GM18907 (cell line): ENCODE measurements around the gene CCDC97.
A peak's percentile ranks its signal among the peaks of the same experiment; 100 is the strongest.
"Not testable (repeated sequence)": the region's sequence is repeated elsewhere in the genome, so short reads cannot be mapped to it uniquely, and the experiment has no call there.

Experiments used
- ATAC-seq: cut with Tn5 transposase; IDR thresholded peaks from one replicate; pipeline ENCODE4 v1.9.1; 2021; ENCODE audit warnings: mild to moderate bottlenecking, moderate library complexity; ENCODE audit not compliant: unreplicated experiment

The CCDC97 gene

DNA sequence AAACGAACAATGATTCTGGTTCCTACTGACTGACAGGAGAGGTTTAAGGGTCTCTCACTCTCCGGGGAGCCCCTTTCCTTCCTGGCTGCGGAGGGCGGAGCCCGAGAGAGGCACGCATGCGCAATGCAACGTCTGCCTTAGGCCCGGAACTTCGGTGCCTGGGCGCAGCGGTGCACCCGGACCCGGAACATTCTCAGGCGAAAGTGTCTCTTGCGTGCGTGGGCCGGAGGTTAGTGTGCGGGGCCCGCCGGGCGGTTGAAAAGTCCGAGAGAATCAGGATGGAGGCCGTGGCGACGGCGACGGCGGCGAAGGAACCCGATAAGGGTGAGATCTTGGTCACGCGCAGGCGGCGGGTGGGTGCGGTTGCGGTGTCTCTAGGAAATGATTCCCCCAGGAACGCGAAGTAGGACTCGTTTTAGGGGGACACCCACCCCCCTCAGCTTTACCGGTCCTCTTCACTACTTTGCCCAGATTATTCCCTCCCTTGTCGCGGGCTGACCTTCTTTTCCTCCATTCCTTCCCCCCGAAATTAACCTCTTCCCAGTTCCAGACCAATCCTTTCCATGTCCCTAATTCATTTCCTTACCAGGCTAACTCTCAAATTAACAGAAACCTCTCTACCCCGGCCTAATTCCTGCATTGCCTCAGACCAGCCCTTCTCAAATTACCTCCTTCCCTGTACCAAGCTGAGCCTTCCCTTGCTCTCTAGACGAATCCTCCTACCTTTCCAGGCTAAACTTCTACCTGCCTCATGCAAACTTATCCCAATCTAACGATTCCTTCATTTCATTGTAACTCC is at the start of gene CCDC97:
Gene CCDC97, plus strand, starts transcription at position 140 of the 799 bp plus-strand sequence. Its CDS starts 139 bp downstream, at position 279.
- peak; percentile 71 for ATAC-seq

DNA sequence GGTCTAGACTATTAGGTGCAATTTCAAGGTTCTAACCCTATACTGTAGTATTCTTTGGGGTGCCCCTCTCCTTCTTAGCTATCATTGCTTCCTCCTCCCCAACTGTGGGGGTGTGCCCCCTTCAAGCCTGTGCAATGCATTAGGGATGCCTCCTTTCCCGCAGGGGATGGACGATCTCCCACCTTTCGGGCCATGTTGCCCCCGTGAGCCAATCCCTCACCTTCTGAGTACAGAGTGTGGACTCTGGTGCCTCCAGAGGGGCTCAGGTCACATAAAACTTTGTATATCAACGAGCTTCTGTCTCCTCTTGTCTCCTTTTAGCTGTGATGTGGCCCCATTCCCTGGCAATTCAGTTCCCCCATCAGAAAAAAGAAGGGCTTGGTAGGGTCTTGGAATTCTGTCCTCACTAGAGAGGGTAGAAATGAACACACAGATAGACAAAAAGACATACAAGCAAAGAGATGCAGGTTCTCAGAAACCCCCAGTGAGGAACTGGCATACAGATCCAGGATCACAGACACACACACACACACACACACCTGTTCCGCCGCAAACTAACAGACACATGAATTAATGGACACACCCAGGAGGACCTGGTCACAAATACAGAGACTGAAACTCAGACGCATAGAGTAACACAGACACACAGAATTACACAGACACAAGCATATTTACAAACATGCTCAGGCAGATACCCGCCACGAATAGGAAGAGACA is 48.3 kb upstream of the CCDC97 start:
- no peak for ATAC-seq

DNA sequence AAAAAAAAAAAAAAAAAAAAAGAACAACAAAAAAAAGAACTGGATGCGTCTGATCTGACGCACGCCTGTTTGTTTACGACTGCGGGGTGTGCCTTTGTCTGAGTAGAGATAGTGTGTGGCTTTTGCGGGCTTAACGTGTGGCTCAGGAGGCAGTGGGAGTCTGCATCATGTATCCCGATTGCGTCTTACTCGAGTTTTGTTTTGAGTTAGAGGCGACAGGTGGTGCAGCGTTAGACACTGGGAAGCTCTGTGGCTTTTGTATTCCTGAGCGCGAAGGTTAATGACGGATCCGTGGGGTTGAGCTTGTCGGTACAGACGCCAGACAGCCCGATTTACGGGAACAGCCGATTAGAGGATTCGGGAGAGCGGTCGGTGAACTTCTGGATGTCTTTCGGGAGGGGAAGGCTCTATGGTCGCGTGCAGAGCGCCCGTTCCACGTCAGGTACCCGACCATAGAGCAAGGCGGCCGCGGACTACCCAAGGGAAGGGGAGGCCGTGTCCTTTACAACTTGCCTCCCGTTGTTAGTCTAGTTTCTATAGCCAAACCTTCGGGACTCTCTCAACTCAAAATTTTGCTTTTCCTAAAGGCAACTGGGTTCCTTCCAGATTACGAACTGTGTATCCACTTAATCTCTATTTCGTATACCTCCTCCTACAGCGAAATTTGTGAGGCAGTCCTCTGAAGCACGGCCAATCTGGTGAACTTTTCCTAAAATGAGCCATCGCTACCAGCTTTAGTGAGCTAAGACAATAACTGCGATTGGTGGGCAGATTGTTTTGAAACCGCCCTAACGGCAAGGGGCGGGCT is 46.7 kb upstream of the CCDC97 start:
- peak; percentile 21 for ATAC-seq

DNA sequence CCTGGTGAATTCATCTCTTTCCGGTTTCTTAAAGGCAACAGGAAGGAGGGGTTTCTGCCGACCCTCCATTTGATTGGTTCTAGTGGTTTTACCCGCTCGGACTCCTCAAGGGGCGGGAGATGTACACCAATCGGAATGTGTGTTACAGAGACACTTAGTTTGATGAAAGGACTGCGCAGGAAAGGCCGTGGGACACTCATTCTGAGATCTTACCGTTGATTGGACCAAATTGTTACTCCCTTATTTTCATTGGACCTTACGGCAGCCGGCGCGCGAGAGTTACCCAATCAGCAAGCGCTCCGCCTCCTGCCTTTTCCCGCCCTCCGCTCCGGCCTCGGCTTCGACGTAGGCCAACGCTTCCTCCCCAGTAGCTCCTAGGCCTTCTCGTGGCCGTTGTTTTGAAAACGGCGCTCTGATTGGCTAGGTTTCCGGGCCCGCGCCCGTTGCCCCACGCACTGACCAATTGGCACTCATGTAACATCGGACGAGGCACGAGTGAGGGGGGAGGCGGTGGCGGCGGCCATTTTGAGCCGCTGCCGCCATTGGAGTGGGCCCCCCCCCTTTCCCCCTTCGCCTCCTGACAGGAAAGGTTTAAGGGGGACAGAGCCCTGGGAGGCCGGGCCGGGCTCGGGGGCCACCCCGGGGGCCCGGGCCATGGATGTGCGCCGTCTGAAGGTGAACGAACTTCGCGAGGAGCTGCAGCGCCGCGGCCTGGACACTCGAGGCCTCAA is 46.0 kb upstream of the CCDC97 start, which contains the start of gene HNRNPUL1:
Gene HNRNPUL1, plus strand, starts transcription at position 523 of the 731 bp plus-strand sequence. Its CDS starts 132 bp downstream, at position 655.
- peak; percentile 73 for ATAC-seq

DNA sequence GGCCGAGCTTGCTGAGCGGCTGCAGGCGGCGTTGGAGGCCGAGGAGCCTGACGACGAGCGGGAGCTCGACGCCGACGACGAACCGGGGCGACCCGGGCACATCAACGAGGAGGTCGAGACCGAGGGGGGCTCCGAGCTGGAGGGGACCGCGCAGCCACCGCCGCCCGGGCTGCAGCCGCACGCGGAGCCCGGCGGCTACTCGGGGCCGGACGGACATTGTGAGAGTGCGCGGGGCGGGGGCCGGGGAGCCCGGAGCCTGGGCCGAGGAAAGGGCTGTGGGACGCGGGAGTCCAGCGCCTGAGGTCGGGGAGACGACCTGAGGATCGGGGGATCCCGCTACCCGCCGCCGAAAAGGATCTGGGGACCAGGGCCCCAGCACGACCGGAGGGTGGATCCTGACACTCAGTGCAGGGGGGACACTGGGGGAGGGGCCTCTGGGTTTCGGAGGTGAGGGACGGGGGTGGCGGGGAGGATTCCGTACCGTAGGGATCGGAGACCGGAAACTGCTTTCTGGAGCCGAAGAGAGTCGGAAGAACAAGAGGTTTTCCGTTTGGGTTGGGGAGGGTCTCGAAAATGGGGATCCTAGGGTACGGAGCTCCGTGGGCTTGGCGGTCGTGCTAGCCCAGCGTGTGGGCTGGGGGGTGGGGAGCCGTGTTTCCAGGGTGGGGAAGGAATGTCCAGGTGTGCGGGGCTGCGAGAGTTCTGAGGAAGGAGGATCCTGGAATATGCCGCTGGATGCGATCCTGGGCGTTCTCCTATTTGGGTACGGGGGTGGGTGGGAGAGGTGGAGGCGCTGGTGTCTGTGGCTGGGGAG is 45.2 kb upstream of the CCDC97 start:
- ATAC-seq: no peak

DNA sequence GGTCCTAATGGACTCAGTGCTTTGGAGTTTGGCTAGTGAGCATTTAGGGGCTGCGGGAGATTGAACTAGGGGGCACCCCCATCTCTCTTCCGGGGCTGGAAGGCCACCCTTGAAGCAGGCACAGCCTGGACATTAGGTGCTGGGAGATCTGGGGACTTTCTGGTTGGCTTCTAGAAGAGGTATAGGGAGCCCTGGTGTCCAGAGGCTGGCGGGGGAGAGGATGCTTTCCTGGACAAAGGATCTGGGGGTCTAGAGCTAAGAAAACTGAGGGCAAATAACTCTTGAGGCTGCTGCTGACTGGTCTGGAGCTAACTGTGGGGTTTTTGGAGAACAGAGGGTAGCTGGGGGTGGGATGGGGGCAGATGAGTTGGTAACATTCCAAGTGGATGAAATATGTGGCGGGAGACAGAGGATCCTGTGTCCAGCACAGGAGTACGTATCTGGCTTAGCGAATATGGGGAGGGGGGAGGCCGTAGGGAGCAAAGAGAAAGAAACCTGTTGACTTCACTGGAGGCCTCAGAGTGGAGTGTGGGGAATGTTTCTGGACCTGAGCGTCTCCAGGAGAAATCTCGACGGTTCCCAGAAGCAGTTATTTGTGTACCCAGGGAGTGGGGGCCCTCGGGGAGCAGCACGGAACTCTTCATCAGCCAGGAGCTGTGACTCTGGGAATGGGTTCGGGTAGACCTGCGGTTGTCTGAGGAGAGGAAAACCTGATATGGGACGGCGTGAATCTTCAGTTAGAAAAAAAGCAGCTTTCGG is 44.4 kb upstream of the CCDC97 start:
- ATAC-seq: no peak

DNA sequence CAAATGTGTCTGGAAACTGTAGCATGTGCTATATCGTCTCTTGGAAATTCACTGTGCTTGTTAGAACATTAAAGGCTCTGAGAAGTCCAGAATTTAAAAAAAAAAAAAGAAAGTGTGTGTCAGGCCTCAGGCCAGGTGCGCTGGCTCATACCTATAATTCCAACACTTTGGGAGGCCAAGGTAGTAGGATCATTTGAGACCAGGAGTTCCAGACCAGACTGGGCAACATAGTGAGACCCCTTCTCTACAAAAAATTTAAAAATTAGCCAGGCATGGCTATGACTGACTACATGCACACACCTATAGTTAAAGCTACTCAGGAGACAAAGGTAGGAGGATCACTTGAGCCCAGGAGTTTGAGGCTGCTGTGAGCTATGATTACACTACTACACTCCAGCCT is 40.9 kb upstream of the CCDC97 start:
- no peak for ATAC-seq

DNA sequence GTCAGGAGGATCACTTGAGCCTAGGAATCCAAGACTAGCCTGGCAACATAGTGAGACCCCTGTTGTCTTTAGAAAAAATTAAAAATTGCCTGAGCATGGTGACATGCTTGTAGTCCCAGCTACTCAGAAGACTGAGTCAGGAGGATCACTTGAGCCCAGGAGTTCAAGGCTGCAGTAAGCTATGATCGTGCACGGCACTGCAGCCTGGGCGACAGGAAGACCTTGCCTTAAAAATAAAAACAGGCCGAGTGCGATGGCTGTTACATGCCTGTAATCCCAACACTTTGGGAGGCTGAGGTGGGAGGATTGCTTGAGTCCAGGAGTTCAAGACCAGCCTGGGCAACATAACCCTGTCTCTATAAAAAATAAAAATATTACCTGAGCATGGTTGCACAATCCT is 40.4 kb upstream of the CCDC97 start:
- no peak for ATAC-seq

DNA sequence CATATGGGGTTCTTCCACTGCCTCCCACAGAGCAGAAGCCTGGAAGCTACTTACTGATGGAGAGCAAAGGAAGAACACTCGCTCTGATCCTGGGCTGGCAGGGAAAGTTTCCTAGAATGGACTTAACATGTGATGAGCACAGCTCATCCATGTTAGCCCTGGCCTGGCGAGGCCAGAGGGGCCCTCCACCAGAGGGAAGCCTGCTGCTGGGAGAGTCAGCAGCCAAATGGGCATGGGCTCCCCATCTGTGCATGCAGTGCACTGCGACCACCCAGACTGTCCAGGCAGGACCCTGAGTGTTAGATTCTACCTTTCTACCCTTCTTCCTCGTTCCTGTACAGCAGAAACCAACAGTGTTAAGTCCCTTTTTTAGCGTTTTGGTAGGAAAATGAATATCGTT is 36.9 kb upstream of the CCDC97 start:
- no peak for ATAC-seq

DNA sequence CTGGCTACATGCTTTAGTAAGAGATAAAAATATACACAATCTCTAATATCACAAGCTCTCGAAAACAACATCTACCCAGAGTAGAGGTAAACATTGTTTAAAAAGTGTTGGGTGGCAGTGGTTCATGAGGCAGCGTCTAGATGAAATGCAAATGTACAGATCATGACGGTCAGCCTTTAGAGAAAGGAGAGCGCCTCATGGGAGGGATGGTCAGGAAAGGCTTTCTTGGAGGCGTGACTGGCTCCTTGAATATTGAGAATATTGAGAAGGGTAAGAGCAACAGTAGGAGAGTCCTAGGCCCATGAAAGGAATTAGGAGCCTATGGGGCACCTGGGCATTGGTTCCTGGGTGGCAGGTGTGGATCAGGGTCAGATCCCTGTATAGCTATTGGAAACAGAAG is 35.2 kb upstream of the CCDC97 start:
- ATAC-seq: no peak

DNA sequence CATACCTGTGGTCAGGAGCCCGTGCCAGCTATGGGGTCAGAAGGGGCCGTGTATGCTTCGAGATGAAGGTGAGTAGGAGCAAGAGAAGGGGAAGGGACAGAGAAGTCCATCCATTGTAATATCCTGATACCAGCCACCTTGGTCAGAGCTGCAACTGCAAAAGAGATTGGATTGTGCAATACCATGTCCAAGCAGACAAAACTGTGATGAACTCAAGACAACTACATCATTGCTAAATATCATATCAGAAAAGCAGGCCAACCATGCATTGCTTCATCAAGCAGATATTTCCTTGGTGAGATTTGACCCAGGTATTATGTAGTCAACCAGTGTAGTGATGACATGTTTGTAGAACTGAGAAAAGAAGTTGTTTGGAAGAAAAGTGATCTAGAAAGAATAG is 33.7 kb upstream of the CCDC97 start:
- no peak for ATAC-seq

DNA sequence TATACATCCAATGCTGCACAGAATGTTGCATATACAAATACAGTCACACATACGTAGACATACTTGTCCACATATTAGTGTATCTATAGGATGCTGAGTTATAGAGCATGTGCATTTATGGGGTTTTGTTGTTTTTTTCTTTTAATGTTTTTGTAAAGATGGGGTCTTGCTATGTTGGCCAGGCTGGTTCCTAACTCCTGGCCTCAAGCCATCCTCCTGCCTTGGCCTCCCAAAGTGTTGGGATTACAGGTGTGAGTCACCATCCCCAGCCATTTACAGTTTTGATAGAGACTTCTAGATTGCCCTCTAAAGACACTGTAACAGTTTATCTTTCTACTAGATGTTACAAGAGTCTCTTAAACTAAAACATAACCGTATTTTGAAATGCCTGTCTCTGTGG is 31.5 kb upstream of the CCDC97 start:
- no peak for ATAC-seq

DNA sequence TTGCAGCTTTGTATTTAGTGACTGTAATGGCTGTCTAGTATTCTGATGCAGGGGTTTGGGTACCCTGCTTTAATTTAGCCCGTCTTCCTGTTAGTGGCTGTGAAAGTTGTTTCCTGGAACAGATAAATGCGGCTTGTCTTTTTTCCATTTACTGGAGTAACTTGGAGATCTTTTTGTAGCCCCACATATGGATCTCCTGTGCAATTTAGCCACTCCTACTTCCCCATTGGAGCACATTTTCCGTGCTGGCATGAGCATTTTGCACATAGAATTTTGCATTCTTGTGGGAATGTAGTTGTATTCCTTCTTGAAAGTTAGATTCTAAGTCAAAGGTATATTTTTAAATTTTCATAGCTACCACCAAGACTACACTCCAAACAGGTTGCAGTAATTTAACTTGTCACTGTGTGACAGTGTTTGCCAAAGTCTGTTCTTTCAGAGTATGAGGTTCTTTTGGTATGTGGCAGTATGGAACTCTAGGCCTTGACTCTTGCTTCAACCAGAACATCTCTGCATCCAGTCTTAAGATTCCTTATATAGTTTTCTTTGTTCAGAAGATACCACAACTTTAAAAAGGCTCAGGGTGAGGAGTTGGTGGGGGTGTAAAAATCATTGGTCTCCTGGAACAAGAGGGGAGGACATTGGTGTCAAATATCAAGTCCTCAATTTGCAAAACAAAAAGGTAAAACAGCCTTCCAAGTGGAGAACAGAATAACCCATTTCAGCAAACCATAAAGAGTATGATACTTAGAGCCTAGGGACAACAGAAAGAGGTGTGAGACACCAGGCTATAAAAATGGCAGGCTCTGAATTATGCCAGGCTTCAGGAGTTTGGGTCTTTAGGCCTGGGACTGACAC is 21.1 kb upstream of the CCDC97 start:
- no peak for ATAC-seq

DNA sequence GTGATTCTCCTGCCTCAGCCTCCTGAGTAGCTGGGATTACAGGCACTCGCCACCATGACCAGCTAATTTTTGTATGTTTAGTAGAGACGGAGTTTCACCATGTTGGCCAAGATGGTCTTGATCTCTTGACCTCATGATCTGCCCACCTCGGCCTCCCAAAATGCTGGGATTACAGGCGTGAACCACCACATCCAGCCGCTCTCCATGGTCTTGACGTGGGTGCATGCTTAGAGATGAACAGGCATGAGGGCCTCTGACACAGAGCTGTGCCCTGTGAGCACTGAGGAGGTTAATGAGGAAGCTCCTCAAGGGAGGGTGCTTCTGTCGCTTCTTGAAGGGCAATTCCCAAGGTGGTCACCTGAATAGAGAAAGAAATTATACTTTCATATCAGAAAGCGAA is 20.2 kb upstream of the CCDC97 start:
- not testable (repeated sequence) for ATAC-seq

DNA sequence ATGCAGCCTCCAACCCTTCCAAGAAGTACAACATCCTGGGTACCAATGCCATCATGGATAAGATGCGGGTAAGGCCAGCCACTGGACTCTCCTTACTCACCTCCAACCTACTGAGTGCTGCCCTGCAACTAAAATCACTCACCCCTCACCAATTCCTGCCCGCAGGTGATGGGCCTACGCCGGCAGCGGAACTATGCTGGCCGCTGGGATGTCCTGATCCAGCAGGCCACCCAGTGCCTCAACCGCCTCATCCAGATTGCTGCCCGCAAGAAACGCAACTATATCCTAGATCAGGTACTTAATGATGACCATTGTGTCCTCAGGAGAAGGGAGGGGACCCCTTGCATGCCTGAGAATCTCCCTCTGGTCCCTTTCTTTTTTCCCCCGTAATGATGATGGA is 15.6 kb upstream of the CCDC97 start:
- no peak for ATAC-seq

DNA sequence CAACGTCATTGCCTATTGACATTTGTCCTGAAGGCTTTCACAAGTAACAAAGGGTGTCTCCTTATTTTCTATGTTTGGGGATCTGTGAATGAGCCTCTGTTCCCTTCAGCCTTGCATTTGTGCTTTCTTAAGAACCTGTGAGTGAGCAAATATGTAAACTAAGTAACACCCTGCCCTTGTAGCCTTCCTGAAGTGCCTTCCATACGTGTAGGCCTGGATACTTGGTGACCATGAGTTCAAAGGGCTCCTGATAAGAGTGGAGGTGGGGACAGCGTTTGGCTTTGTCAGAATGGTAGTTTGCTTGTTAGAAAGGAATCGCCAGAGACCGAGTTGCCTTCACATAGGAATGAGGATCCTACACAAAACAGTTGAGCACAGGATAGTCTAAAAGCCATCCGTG is 14.5 kb upstream of the CCDC97 start:
- no peak for ATAC-seq

DNA sequence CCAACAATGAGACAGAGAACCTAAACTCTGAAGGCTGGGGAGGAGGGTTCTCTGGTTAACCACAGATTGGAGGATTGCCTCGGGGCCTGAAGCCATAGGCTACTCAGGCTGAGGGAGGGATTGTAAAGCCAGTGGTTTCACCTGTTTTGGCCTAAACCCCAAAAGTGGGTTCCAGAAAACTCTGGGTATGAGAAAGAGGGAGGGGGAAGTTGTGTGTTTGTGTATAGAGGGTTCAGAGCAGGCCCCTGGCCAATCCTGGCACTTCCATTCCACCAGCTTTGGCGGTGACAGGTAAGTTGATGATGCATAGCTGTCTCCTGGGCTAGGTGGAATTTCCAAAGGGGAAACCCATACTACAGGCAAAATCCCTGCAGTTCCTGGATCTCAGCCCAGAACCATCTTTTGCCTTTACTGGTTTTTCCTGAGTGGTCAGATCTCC is 13.5 kb upstream of the CCDC97 start:
- no peak for ATAC-seq
